ENCODE data around the gene LIPG.

The LIPG gene

DNA sequence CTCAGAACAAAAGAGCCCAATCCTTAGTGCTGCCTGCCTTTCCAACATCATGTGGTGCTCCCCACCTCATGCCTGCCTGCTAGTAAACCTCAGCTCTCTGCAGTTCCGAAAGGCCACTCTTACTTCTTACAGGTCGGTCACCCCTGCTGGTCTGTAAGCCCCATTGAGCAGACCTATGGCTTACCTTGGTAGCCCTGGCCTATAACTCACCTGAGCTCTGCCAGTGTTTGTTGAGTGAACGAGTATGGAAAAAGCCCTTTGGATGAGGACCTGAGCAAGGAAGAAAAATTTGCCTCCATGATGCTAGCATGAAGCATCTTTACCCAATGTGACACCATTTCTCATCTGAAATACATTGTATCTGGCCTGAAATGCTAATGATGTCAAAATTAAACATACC, 83.3 kb downstream of the LIPG start:
- TF ChIP-seq, protein P1, sequence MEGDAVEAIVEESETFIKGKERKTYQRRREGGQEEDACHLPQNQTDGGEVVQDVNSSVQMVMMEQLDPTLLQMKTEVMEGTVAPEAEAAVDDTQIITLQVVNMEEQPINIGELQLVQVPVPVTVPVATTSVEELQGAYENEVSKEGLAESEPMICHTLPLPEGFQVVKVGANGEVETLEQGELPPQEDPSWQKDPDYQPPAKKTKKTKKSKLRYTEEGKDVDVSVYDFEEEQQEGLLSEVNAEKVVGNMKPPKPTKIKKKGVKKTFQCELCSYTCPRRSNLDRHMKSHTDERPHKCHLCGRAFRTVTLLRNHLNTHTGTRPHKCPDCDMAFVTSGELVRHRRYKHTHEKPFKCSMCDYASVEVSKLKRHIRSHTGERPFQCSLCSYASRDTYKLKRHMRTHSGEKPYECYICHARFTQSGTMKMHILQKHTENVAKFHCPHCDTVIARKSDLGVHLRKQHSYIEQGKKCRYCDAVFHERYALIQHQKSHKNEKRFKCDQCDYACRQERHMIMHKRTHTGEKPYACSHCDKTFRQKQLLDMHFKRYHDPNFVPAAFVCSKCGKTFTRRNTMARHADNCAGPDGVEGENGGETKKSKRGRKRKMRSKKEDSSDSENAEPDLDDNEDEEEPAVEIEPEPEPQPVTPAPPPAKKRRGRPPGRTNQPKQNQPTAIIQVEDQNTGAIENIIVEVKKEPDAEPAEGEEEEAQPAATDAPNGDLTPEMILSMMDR (IDR thresholded peaks at IDR 0.05; ENCODE audit: low read depth, low read length) = no peak
- no peak for DNase-seq (ENCODE audit: extremely low read depth, low read depth)

DNA sequence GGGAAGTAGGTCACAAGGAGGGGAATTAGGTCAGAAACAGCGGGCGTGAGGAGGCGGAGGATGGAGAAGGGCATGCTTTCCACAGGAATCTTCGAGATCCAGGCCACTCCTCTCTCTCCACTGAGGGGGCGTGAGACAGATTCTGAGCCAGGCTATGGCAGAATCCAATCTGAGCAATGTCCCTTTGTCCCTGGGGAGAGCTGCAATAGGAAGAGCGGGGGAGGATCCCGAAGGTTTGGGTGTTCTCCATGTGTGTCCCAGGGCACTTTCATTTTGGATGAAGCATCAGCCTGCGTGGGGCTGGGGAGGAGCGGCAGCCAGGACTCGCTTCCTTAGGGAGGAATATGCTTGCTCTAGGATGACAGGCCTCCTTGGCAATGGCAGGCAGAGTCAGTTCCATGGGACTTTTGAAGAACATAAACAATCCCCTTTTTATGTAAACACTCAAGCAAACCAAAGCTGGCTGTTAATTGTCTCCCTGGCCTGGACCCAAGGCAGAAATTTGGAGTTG, 84.0 kb downstream of the LIPG start:
- no peak for DNase-seq (ENCODE audit: extremely low read depth, low read depth)
- TF ChIP-seq, protein P1 (IDR thresholded peaks at IDR 0.05; ENCODE audit: low read depth, low read length) = no peak

DNA sequence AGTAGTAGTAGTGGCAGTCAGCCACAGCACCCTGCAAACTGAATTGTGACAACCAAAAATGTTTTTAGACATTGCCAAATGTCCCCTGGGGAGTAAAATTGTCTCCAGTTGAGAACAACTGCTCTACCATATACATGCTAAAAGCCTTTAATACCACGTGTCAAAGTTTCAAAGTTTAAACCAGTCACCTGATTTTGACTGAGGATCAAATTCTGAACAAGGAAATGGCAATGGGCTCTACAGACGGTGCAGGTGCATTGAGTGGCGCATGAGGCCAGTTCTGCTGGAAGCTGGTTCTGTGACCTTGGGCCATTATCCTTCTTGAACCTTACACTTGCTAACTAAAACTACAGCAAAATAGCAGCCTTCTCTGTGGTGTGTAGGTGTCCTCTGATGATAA, 85.0 kb downstream of the LIPG start:
- TF ChIP-seq, protein P1 (IDR thresholded peaks at IDR 0.05; ENCODE audit: low read depth, low read length) = no peak
- DNase-seq (ENCODE audit: extremely low read depth, low read depth) = no peak

DNA sequence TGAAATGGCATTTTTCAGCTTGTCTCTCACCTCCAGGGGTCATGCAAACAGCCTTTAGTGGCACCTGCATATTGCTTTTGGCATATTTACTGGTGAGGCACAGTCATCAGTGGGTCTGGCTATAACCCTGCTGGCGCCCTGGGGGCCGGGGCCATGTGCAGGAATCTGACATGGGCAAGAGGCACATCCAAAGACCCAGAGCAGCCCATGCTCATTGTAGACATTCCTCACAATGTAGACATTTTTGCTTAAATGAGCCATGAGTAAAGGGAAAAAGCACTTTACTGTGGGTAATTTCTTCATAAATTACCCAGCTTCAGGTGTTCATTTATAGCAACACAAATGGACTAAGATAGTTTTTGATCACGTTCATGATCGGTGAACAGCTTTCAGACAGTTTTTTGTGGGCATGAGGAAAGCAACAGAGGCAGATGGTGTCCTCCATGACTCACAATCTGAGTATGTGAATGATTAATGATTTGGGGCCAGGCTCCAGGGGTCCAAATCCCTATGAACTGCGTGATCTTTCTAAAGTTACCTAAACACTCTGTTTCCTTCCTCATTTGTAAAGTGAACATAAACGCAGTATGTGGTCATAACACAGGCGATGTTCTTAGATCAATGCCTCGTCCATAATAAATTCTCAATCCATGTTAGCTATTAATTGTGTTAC, 85.8 kb downstream of the LIPG start:
- DNase-seq (ENCODE audit: extremely low read depth, low read depth) = no peak
- TF ChIP-seq, protein P1 (IDR thresholded peaks at IDR 0.05; ENCODE audit: low read depth, low read length) = no peak

DNA sequence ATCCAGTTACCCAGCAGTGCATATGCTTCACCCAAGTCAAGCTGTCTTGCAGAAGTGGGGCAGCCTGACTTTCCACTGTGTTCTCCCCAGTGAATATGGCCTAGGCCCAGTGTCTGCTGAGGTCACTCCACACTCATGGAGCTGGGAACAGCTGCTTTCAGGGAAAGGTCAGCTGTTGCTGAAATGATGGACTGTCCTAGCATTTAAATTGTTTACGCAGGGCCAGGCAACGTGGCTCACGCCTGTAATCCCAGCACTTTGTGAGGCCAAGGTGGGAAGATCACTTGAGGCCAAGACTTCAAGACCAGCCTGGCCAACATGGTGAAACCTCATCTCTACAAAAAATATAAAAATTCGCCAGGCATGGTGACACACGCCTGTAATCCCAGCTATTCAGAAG, 86.5 kb downstream of the LIPG start:
- no peak for DNase-seq (ENCODE audit: extremely low read depth, low read depth)
- TF ChIP-seq, protein P1 (IDR thresholded peaks at IDR 0.05; ENCODE audit: low read depth, low read length) = no peak
